ENCODE results near the gene NBAS. TPM values are rescaled to one million over a fixed set of nuclear protein-coding genes. Genes with fewer than 3 reads are reported as not detected.
A peak's percentile ranks its signal among the peaks of the same experiment; 100 is the strongest.

The NBAS gene
- total and polyA plus RNA-seq, 9 of the 15 experiments (the other 6 are each of a cell fraction or from before 2014, with no cell fraction given) = 15.3 to 94.4 (median 69.9) TPM

DNA sequence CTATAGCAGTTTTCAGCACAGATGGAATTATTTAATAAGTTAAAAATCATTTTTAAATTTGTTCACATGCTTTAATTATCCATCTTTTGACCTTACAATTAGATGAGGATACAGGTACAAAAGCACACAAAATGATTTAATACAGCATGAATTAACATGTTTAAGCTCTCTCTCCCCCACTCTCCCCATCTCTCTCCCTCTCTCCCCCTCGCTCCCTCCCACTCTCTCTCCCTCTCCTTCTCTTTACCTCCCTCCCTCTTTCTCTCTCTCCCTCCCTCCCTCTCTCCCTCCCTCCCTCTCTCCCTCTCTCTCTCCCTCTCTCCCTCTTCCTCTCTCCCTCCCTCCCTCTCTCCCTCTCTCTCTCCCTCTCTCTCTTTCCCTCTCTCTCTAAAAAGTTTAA, 7.6 kb downstream of the NBAS start:
- DNase-seq (ENCODE audit: extremely low read depth in 1 of 4, low spot score in 3 of 4) (peak in 1 of 4 experiments; percentile 50), FAIRE-seq (no peak), ATAC-seq (0 out of 3 replicates have a peak, but pooled peaks have one; percentile 4)
- H3K4me3 ChIP-seq = 0 out of 2 replicates have a peak overlapping the region, but pooled peaks have one; percentile 6
- H2AFZ ChIP-seq (ENCODE audit: low read depth, low read length) = no peak overlapping the region
- intact Hi-C loops (cut with micrococcal nuclease) = no loop called here
- no CpG with 5 or more reads among the region's 1 CpG for WGBS (ENCODE audit: insufficient coverage, low coverage, missing lambda C conversion rate)
- H3K9me1 ChIP-seq (ENCODE audit: control insufficient read depth, insufficient read depth, low read length) = no peaks in the 10 kb centered on the region
- H3K36me3 ChIP-seq (ENCODE audit: control insufficient read depth, insufficient read depth, low read length) = peaks cover 73% of the 10 kb centered on the region
- no peaks in the 10 kb centered on the region for H4K20me1 ChIP-seq (replicated peaks; ENCODE audit: control insufficient read depth, insufficient read depth, low read length)
- H3K27ac ChIP-seq (ENCODE audit: extremely low read depth, low read depth, low read length) = peak overlapping the region; percentile 95
- BruUV-seq (replicated peaks) = no TSS peak
- peak overlapping the region; percentile 32 to 76; a peak in 2 of 4 replicates for H3K9ac ChIP-seq (ENCODE audit: insufficient read depth in 1 of 2, low read depth in 2 of 2, low read length in 2 of 2)
- peaks cover 12 to 32% of the 10 kb centered on the region in 2 experiments for H3K4me1 ChIP-seq (replicated peaks in 1 of 2; ENCODE audit: control insufficient read depth in 2 of 2, insufficient read depth in 2 of 2, low read length in 2 of 2)
- H3K4me2 ChIP-seq (ENCODE audit: insufficient read depth, low read length) = peak overlapping the region; percentile 78; the same call in 1 of the 2 replicates
- no peaks in the 10 kb centered on the region for H3K9me3 ChIP-seq (replicated peaks; ENCODE audit: control insufficient read depth, insufficient read depth, low read depth, low read length)
- POLR2A ChIA-PET = interaction anchor here (0.6 to 2.7 kb wide), 7 partner anchors 8 to 524 kb away, joined by 3 to 13 read pairs (median 4); partner anchors contain the start of gene NBAS
- H3K79me2 ChIP-seq (ENCODE audit: control insufficient read depth, insufficient read depth, low read length) = peaks cover 79% of the 10 kb centered on the region
- in situ Hi-C loops (cut with MboI) = no loop called here
- no peaks in the 10 kb centered on the region for H3K27me3 ChIP-seq (ENCODE audit: control insufficient read depth in 2 of 2, insufficient read depth in 2 of 2, low read length in 2 of 2)
- CTCF ChIA-PET (ENCODE audit: low intra/inter-chr PET ratio) = no interaction called here
- TF ChIP-seq RAD51 (IDR thresholded peaks at IDR 0.05; ENCODE audit: borderline replicate concordance, low read depth) (no peak), SMARCE1 (IDR thresholded peaks at IDR 0.05) (peak; percentile 24; the same call in 1 of the 2 replicates), NBN (IDR thresholded peaks at IDR 0.05; ENCODE audit: low read depth) (0 out of 2 replicates have a peak, but pooled peaks have one; percentile 19), OTX1 (CRISPR knock-in tag; IDR thresholded peaks at IDR 0.05) (peak; percentile 88), ETV6 (IDR thresholded peaks at IDR 0.05; ENCODE audit: borderline replicate concordance in 1 of 2, low read depth in 2 of 2, low read length in 1 of 2) (no peak), ETV6 (CRISPR knock-in tag; IDR thresholded peaks at IDR 0.05; ENCODE audit: borderline replicate concordance) (no peak), TOE1 (IDR thresholded peaks at IDR 0.05; ENCODE audit: borderline replicate concordance) (peak; percentile 55; the same call in 1 of the 2 replicates), TOE1 (CRISPR knock-in tag; IDR thresholded peaks at IDR 0.05; ENCODE audit: borderline replicate concordance, low read depth) (no peak), ZNF77 (CRISPR knock-in tag; IDR thresholded peaks at IDR 0.05) (no peak), ZNF668 (CRISPR knock-in tag; IDR thresholded peaks at IDR 0.05) (no peak), CEBPB (tag; IDR thresholded peaks at IDR 0.05) (no peak), PYGO2 (tag; IDR thresholded peaks at IDR 0.05) (no peak), DPF2 (IDR thresholded peaks at IDR 0.05) (peak; percentile 47; the same call in 1 of the 2 replicates), TRIM24 (IDR thresholded peaks at IDR 0.05) (peak in 1 of 2 experiments; percentile 26; a peak in 1 of 4 replicates), KAT8 (IDR thresholded peaks at IDR 0.05; ENCODE audit: low read depth) (no peak), FOXK1 (CRISPR knock-in tag; IDR thresholded peaks at IDR 0.05; ENCODE audit: borderline replicate concordance) (no peak)
- TF ChIP-seq, protein P1, sequence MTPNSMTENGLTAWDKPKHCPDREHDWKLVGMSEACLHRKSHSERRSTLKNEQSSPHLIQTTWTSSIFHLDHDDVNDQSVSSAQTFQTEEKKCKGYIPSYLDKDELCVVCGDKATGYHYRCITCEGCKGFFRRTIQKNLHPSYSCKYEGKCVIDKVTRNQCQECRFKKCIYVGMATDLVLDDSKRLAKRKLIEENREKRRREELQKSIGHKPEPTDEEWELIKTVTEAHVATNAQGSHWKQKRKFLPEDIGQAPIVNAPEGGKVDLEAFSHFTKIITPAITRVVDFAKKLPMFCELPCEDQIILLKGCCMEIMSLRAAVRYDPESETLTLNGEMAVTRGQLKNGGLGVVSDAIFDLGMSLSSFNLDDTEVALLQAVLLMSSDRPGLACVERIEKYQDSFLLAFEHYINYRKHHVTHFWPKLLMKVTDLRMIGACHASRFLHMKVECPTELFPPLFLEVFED (CRISPR knock-in tag; conservative IDR thresholded peaks at IDR 0.05) = peak; percentile 85; the same call in 1 of the 2 replicates
- TF ChIP-seq, protein P2, sequence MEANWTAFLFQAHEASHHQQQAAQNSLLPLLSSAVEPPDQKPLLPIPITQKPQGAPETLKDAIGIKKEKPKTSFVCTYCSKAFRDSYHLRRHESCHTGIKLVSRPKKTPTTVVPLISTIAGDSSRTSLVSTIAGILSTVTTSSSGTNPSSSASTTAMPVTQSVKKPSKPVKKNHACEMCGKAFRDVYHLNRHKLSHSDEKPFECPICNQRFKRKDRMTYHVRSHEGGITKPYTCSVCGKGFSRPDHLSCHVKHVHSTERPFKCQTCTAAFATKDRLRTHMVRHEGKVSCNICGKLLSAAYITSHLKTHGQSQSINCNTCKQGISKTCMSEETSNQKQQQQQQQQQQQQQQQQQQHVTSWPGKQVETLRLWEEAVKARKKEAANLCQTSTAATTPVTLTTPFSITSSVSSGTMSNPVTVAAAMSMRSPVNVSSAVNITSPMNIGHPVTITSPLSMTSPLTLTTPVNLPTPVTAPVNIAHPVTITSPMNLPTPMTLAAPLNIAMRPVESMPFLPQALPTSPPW (CRISPR knock-in tag; IDR thresholded peaks at IDR 0.05) = peak; percentile 73
- TF ChIP-seq, protein P3, sequence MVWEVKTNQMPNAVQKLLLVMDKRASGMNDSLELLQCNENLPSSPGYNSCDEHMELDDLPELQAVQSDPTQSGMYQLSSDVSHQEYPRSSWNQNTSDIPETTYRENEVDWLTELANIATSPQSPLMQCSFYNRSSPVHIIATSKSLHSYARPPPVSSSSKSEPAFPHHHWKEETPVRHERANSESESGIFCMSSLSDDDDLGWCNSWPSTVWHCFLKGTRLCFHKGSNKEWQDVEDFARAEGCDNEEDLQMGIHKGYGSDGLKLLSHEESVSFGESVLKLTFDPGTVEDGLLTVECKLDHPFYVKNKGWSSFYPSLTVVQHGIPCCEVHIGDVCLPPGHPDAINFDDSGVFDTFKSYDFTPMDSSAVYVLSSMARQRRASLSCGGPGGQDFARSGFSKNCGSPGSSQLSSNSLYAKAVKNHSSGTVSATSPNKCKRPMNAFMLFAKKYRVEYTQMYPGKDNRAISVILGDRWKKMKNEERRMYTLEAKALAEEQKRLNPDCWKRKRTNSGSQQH (CRISPR knock-in tag; IDR thresholded peaks at IDR 0.05) = peak; percentile 86; the same call in 1 of the 2 replicates

Data from K562 (cell line).